ENCODE data around the gene PRKAA1.

Gene PRKAA1

GRCh38 chr5:40776658-40776977 is 21.6 kb downstream of the PRKAA1 start:
- DNase-seq (ENCODE audit: extremely low read depth, low read depth), result no peak
- TF ChIP-seq CTCF (IDR thresholded peaks at IDR 0.05; ENCODE audit: low read depth, low read length, missing control alignments), result no peak
- H3K4me3 ChIP-seq (replicated peaks; ENCODE audit: low read depth, low read length), result no peak overlapping the region

- no peak for DNase-seq (ENCODE audit: extremely low read depth, low read depth)
- H3K4me3 ChIP-seq (replicated peaks; ENCODE audit: low read depth, low read length), result no peak overlapping the region
- no peak for TF ChIP-seq CTCF (IDR thresholded peaks at IDR 0.05; ENCODE audit: low read depth, low read length, missing control alignments)
Observed at GRCh38 chr5:40775846-40776657, 22.1 kb downstream of the PRKAA1 start.

GRCh38 chr5:40775085-40775845 is 22.9 kb downstream of the PRKAA1 start:
- DNase-seq (ENCODE audit: extremely low read depth, low read depth), result no peak
- H3K4me3 ChIP-seq (replicated peaks; ENCODE audit: low read depth, low read length), result no peak overlapping the region
- TF ChIP-seq CTCF (IDR thresholded peaks at IDR 0.05; ENCODE audit: low read depth, low read length, missing control alignments), result no peak

- DNase-seq (ENCODE audit: extremely low read depth, low read depth), result no peak
- no peak overlapping the region for H3K4me3 ChIP-seq (replicated peaks; ENCODE audit: low read depth, low read length)
- TF ChIP-seq CTCF (IDR thresholded peaks at IDR 0.05; ENCODE audit: low read depth, low read length, missing control alignments), result no peak
Observed at GRCh38 chr5:40774623-40775022, 23.6 kb downstream of the PRKAA1 start.

GRCh38 chr5:40770764-40771163 is 27.4 kb downstream of the PRKAA1 start:
- DNase-seq (ENCODE audit: extremely low read depth, low read depth), result no peak
- no peak for TF ChIP-seq CTCF (IDR thresholded peaks at IDR 0.05; ENCODE audit: low read depth, low read length, missing control alignments)
- H3K4me3 ChIP-seq (replicated peaks; ENCODE audit: low read depth, low read length), result no peak overlapping the region

- H3K4me3 ChIP-seq (replicated peaks; ENCODE audit: low read depth, low read length), result no peak overlapping the region
- no peak for DNase-seq (ENCODE audit: extremely low read depth, low read depth)
- no peak for TF ChIP-seq CTCF (IDR thresholded peaks at IDR 0.05; ENCODE audit: low read depth, low read length, missing control alignments)
Observed at GRCh38 chr5:40762705-40763104, 35.5 kb downstream of the PRKAA1 start.

Measured in HFF-Myc (cell line).